ENCODE measurements around the gene LRRTM1.

LRRTM1 gene

DNA sequence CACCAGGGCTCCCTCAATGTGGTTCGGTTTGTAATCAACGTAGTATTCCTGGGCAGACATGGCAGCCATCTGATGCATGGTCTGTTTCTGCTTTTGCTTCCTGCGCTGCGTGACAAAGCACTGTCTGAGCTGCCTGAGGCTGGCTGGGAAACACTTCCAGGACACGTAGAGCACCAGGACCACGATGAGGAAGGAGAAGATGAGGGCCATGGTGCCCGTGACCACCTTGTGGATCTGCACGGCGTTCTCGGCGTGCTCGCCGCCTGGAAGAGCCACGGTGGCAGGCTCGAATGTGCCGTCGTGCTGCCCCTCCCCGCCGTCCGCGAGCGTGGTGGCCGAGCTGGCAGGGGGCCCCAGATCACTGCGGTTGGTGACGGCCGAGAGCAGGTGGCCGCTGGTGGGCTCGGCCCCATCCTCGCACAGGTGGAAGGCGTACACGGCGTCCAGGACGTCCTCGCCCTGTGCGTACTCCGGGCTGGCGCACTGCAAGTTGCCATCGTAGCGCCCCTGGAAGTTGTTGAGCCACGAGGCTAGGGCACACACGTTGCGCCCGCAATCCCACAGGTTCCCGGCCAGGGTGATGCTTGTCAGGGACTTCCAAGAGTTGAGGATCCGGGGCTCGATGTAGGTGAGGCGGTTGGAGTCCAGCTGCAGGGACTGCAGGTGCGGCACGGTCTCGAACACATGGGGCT, 2.1 kb downstream of the LRRTM1 start:
- Histone ChIP-seq H3K36me3 (ENCODE audit: insufficient read depth, low read length) (no peaks in the 10 kb centered on the region), H3K4me1 (ENCODE audit: insufficient read depth, low read length) (no peaks in the 10 kb centered on the region), H3K27ac (ENCODE audit: low read length) (no peak overlapping the region), H3K4me3 (ENCODE audit: low read depth in 1 of 2, low read length in 2 of 2) (no peak overlapping the region), H3K4me2 (ENCODE audit: insufficient read depth, low read length) (no peak overlapping the region), H2AFZ (ENCODE audit: low read depth, low read length) (no peak overlapping the region), H3K9ac (ENCODE audit: low read depth, low read length) (no peak overlapping the region), H4K20me1 (ENCODE audit: insufficient read depth, low read length) (no peaks in the 10 kb centered on the region), H3K79me2 (ENCODE audit: insufficient read depth, low read length) (no peaks in the 10 kb centered on the region), H3K27me3 (ENCODE audit: insufficient read depth, low read length, poor library complexity) (no peaks in the 10 kb centered on the region), H3K9me3 (ENCODE audit: insufficient read depth, low read length, severe bottlenecking) (peaks cover 10% of the 10 kb centered on the region)
- ATAC-seq (ENCODE audit: insufficient read depth, low read depth) (no peak), DNase-seq (no peak)
- TF ChIP-seq, protein P1, sequence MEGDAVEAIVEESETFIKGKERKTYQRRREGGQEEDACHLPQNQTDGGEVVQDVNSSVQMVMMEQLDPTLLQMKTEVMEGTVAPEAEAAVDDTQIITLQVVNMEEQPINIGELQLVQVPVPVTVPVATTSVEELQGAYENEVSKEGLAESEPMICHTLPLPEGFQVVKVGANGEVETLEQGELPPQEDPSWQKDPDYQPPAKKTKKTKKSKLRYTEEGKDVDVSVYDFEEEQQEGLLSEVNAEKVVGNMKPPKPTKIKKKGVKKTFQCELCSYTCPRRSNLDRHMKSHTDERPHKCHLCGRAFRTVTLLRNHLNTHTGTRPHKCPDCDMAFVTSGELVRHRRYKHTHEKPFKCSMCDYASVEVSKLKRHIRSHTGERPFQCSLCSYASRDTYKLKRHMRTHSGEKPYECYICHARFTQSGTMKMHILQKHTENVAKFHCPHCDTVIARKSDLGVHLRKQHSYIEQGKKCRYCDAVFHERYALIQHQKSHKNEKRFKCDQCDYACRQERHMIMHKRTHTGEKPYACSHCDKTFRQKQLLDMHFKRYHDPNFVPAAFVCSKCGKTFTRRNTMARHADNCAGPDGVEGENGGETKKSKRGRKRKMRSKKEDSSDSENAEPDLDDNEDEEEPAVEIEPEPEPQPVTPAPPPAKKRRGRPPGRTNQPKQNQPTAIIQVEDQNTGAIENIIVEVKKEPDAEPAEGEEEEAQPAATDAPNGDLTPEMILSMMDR (IDR thresholded peaks at IDR 0.05; ENCODE audit: borderline replicate concordance, extremely low read depth, low read length, poor library complexity, severe bottlenecking), result no peak
- TF ChIP-seq EZH2 (IDR thresholded peaks at IDR 0.05; ENCODE audit: borderline replicate concordance, low read depth, low read length, severe bottlenecking), result no peak

DNA sequence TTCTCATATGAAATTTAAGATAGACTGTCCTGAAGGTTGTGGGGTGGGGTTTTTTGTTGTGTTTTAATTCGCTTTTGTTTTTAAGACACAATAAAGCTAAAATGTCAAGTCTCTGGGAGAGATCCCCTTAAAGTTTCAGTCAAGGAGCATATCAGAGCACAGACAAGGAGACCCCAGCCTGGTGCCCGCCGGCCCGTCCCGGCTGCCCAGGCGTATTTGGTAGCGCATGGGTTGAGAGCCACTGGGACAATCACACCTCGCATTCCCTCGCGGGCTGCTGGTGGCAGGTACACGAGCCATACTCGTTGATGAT, 2.6 kb downstream of the LRRTM1 start:
- no peaks in the 10 kb centered on the region for H3K79me2 ChIP-seq (ENCODE audit: insufficient read depth, low read length)
- DNase-seq (no peak), ATAC-seq (ENCODE audit: insufficient read depth, low read depth) (no peak)
- no peaks in the 10 kb centered on the region for H4K20me1 ChIP-seq (ENCODE audit: insufficient read depth, low read length)
- no peak overlapping the region for H2AFZ ChIP-seq (ENCODE audit: low read depth, low read length)
- H3K27ac ChIP-seq (ENCODE audit: low read length), result no peak overlapping the region
- TF ChIP-seq, protein P1 (IDR thresholded peaks at IDR 0.05; ENCODE audit: borderline replicate concordance, extremely low read depth, low read length, poor library complexity, severe bottlenecking), result no peak
- TF ChIP-seq EZH2 (IDR thresholded peaks at IDR 0.05; ENCODE audit: borderline replicate concordance, low read depth, low read length, severe bottlenecking), result no peak
- no peaks in the 10 kb centered on the region for H3K27me3 ChIP-seq (ENCODE audit: insufficient read depth, low read length, poor library complexity)
- H3K4me3 ChIP-seq (ENCODE audit: low read depth in 1 of 2, low read length in 2 of 2), result no peak overlapping the region
- H3K4me1 ChIP-seq (ENCODE audit: insufficient read depth, low read length), result no peaks in the 10 kb centered on the region
- no peaks in the 10 kb centered on the region for H3K36me3 ChIP-seq (ENCODE audit: insufficient read depth, low read length)
- H3K9ac ChIP-seq (ENCODE audit: low read depth, low read length), result no peak overlapping the region
- no peak overlapping the region for H3K4me2 ChIP-seq (ENCODE audit: insufficient read depth, low read length)
- peaks cover 10% of the 10 kb centered on the region for H3K9me3 ChIP-seq (ENCODE audit: insufficient read depth, low read length, severe bottlenecking)

DNA sequence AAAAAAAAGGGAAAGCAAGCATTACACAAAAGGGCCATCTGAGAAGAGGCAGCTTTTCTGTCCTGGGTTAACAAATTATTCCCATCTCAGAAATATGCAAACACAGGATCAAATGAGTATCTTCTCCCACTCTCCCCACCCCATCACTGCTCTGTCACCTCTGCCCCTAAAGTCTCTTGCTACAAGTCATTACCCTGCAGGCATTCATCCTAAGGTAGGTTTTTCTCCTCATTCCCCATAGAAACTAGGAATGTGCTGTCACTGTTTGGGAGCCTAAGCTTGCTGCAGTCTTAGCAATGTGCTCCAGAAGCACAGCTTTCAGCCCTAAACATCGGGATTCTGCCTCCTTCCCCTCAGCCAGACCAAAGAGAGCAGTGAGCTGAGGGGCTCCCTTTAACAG, 3.6 kb downstream of the LRRTM1 start:
- H3K9ac ChIP-seq (ENCODE audit: low read depth, low read length), result no peak overlapping the region
- no peak overlapping the region for H3K27ac ChIP-seq (ENCODE audit: low read length)
- H3K4me1 ChIP-seq (ENCODE audit: insufficient read depth, low read length), result no peaks in the 10 kb centered on the region
- no peak for TF ChIP-seq EZH2 (IDR thresholded peaks at IDR 0.05; ENCODE audit: borderline replicate concordance, low read depth, low read length, severe bottlenecking)
- TF ChIP-seq, protein P1 (IDR thresholded peaks at IDR 0.05; ENCODE audit: borderline replicate concordance, extremely low read depth, low read length, poor library complexity, severe bottlenecking), result no peak
- no peaks in the 10 kb centered on the region for H3K36me3 ChIP-seq (ENCODE audit: insufficient read depth, low read length)
- ATAC-seq (ENCODE audit: insufficient read depth, low read depth), result no peak
- H3K4me3 ChIP-seq (ENCODE audit: low read depth in 1 of 2, low read length in 2 of 2), result no peak overlapping the region
- no peaks in the 10 kb centered on the region for H4K20me1 ChIP-seq (ENCODE audit: insufficient read depth, low read length)
- H3K4me2 ChIP-seq (ENCODE audit: insufficient read depth, low read length), result no peak overlapping the region
- no peak overlapping the region for H2AFZ ChIP-seq (ENCODE audit: low read depth, low read length)
- peaks cover 10% of the 10 kb centered on the region for H3K9me3 ChIP-seq (ENCODE audit: insufficient read depth, low read length, severe bottlenecking)
- no peak for DNase-seq
- H3K79me2 ChIP-seq (ENCODE audit: insufficient read depth, low read length), result no peaks in the 10 kb centered on the region
- H3K27me3 ChIP-seq (ENCODE audit: insufficient read depth, low read length, poor library complexity), result no peaks in the 10 kb centered on the region

Measured in DND-41 (cell line).